Activated effector memory CD4-positive, alpha-beta T cell treated with anti-CD3 and anti-CD28 coated beads, Interleukin-2, amount 50 U/mL, for 16 hours (primary cell): ENCODE results near the gene MAGEB16.

ENCODE experiments used
- DNase-seq: peaks from one replicate; pipeline ENCODE4 v3.0.0-alpha.2; 2020

The MAGEB16 gene

GRCh38 chrX:35798042-35798441 lies at the start of gene MAGEB16:
MAGEB16 (plus strand) TSS chrX:35798342; CDS start chrX:35802197, 3,855 bp downstream.
- no peak for DNase-seq

GRCh38 chrX:35773958-35774564 lies 24.1 kb upstream of the MAGEB16 start:
- no peak for DNase-seq

GRCh38 chrX:35785075-35785474 lies 13.1 kb upstream of the MAGEB16 start:
- no peak for DNase-seq

- DNase-seq = no peak
Measured at GRCh38 chrX:35786271-35786670, 11.9 kb upstream of the MAGEB16 start.

- DNase-seq = no peak
Measured at GRCh38 chrX:35787867-35788266, 10.3 kb upstream of the MAGEB16 start.

GRCh38 chrX:35800474-35800873 lies 2.3 kb downstream of the MAGEB16 start:
- DNase-seq = no peak

GRCh38 chrX:35809781-35810180 lies 11.6 kb downstream of the MAGEB16 start:
- no peak for DNase-seq

GRCh38 chrX:35819241-35819640 lies 21.1 kb downstream of the MAGEB16 start:
- no peak for DNase-seq

- DNase-seq = no peak
Measured at GRCh38 chrX:35826503-35826902, 28.4 kb downstream of the MAGEB16 start.

GRCh38 chrX:35829501-35829900 lies 31.4 kb downstream of the MAGEB16 start:
- DNase-seq = no peak

- no peak for DNase-seq
Measured at GRCh38 chrX:35841872-35842271, 43.7 kb downstream of the MAGEB16 start.

GRCh38 chrX:35842674-35843073 lies 44.5 kb downstream of the MAGEB16 start:
- no peak for DNase-seq

- DNase-seq = no peak
Measured at GRCh38 chrX:35847736-35848135, 49.6 kb downstream of the MAGEB16 start.
